ENCODE measurements around the gene HNRNPA3. TPM values are rescaled to one million over a fixed set of nuclear protein-coding genes. Genes with fewer than 3 reads are reported as not detected.

HNRNPA3 gene
- total RNA-seq, 2 donors from 2014 or later = 147 to 278 TPM

GRCh38 chr2:177232098-177232704 is 19.6 kb downstream of the HNRNPA3 start:
- DNase-seq = no peak
- peaks cover 10% of the 10 kb centered on the region for H3K36me3 ChIP-seq
- no peak overlapping the region for H3K27ac ChIP-seq
- TF ChIP-seq, protein P1, sequence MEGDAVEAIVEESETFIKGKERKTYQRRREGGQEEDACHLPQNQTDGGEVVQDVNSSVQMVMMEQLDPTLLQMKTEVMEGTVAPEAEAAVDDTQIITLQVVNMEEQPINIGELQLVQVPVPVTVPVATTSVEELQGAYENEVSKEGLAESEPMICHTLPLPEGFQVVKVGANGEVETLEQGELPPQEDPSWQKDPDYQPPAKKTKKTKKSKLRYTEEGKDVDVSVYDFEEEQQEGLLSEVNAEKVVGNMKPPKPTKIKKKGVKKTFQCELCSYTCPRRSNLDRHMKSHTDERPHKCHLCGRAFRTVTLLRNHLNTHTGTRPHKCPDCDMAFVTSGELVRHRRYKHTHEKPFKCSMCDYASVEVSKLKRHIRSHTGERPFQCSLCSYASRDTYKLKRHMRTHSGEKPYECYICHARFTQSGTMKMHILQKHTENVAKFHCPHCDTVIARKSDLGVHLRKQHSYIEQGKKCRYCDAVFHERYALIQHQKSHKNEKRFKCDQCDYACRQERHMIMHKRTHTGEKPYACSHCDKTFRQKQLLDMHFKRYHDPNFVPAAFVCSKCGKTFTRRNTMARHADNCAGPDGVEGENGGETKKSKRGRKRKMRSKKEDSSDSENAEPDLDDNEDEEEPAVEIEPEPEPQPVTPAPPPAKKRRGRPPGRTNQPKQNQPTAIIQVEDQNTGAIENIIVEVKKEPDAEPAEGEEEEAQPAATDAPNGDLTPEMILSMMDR (IDR thresholded peaks at IDR 0.05) = no peak
- intact Hi-C loops (cut with DNase I) = no loop called here
- H3K27me3 ChIP-seq = no peaks in the 10 kb centered on the region
- no peak overlapping the region for H3K9ac ChIP-seq (ENCODE audit: low read depth in 2 of 2, low read length in 2 of 2)
- H3K9me3 ChIP-seq = no peaks in the 10 kb centered on the region
- no peak overlapping the region for H3K4me3 ChIP-seq
- no peaks in the 10 kb centered on the region for H3K4me1 ChIP-seq

GRCh38 chr2:177234267-177234666 is 21.7 kb downstream of the HNRNPA3 start:
- DNase-seq = no peak
- Histone ChIP-seq H3K9me3 (no peaks in the 10 kb centered on the region), H3K4me3 (no peak overlapping the region), H3K4me1 (no peaks in the 10 kb centered on the region), H3K9ac (ENCODE audit: low read depth in 2 of 2, low read length in 2 of 2) (no peak overlapping the region), H3K36me3 (peaks cover 10% of the 10 kb centered on the region), H3K27me3 (no peaks in the 10 kb centered on the region), H3K27ac (no peak overlapping the region)
- intact Hi-C loops (cut with DNase I) = no loop called here
- TF ChIP-seq, protein P1 (IDR thresholded peaks at IDR 0.05) = no peak

DNA sequence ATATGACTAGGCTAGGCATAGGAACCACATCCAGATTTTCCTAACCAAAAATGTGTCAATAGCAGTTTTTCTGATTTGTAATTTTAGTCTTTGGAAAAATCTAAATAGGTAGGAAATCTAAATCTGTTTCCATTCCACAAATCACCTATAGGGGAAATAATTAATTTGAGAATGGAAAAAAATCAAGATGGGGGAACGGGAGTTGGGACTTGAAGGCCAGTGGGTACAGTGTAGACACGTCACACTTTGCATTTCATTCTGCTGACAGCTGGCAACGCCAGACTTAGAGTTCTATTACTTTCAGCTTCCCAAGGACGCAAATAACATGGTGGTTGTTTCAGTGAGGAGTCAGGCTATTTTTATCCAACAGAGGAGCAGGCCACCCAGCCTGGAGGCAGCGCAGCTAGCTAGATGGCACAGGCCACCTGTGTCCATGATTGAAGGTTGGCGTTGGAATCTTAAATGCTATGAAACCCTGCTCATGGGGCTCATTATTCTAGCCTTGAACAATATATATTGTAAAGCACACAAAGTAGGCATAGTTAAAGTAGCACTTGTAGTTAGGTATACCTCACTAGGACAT is 23.4 kb downstream of the HNRNPA3 start:
- Histone ChIP-seq H3K27me3 (no peaks in the 10 kb centered on the region), H3K9ac (ENCODE audit: low read depth in 2 of 2, low read length in 2 of 2) (no peak overlapping the region), H3K36me3 (peaks cover 10% of the 10 kb centered on the region), H3K4me1 (peaks cover 13% of the 10 kb centered on the region), H3K27ac (no peak overlapping the region), H3K9me3 (no peaks in the 10 kb centered on the region), H3K4me3 (no peak overlapping the region)
- TF ChIP-seq, protein P1 (IDR thresholded peaks at IDR 0.05) = no peak
- intact Hi-C loops (cut with DNase I) = no loop called here
- DNase-seq = no peak

GRCh38 chr2:177237932-177238331 is 25.3 kb downstream of the HNRNPA3 start:
- Histone ChIP-seq H3K36me3 (no peaks in the 10 kb centered on the region), H3K27ac (peak overlapping the region; percentile 91), H3K4me1 (peaks cover 15% of the 10 kb centered on the region), H3K9ac (ENCODE audit: low read depth in 2 of 2, low read length in 2 of 2) (no peak overlapping the region), H3K9me3 (no peaks in the 10 kb centered on the region), H3K4me3 (no peak overlapping the region), H3K27me3 (no peaks in the 10 kb centered on the region)
- no peak for DNase-seq
- intact Hi-C loops (cut with DNase I) = no loop called here
- TF ChIP-seq, protein P1 (IDR thresholded peaks at IDR 0.05) = no peak

GRCh38 chr2:177239053-177239452 is 26.5 kb downstream of the HNRNPA3 start:
- no peak overlapping the region for H3K9ac ChIP-seq (ENCODE audit: low read depth in 2 of 2, low read length in 2 of 2)
- no peaks in the 10 kb centered on the region for H3K27me3 ChIP-seq
- TF ChIP-seq, protein P1 (IDR thresholded peaks at IDR 0.05) = no peak
- H3K36me3 ChIP-seq = no peaks in the 10 kb centered on the region
- H3K4me3 ChIP-seq = no peak overlapping the region
- peak overlapping the region; percentile 91 for H3K27ac ChIP-seq
- intact Hi-C loops (cut with DNase I) = no loop called here
- no peaks in the 10 kb centered on the region for H3K9me3 ChIP-seq
- no peak for DNase-seq
- H3K4me1 ChIP-seq = peaks cover 24% of the 10 kb centered on the region
